HepG2 (cell line): Measurements from ENCODE around the gene EOGT. TPM values are rescaled to one million over a fixed set of nuclear protein-coding genes. Genes with fewer than 3 reads are reported as not detected.

Experiments
- ATAC-seq: fragments of 200-7000 bp; cut with Tn5 transposase; 3 replicates; pipeline ENCODE4 v1.9.1; 2020; ENCODE audit warnings: mild to moderate bottlenecking, moderate library complexity
- BruUV-seq: library from RNA; stranded (reverse); fragments of 400-500 nt; replicated peaks from 2 replicates; lab custom pipeline; 2021; lab: Mats Ljungman, UMichigan
- CTCF ChIA-PET: fragments of 300-600 bp; formaldehyde crosslinking; extraction: SDS; loops from one replicate; lab custom pipeline; 2021; ENCODE audit warnings: low total read pairs, inconsistent platforms, low intra/inter-chr PET ratio; lab: Yijun Ruan, JAX
- POLR2A ChIA-PET: fragments of 350-600 bp; sonication (Branson Sonifier 250); formaldehyde crosslinking; loops from one replicate; lab custom pipeline; 2020; ENCODE audit warnings: antibody characterized with exemption, inconsistent platforms; lab: Yijun Ruan, JAX
- DNase-seq: peaks from one replicate; pipeline ENCODE4 v3.0.0-alpha.2; 2015; ENCODE audit warnings: low spot score
- FAIRE-seq: peaks from 3 replicates; lab custom pipeline; 2011; peaks lifted over from hg19 to GRCh38; lab: Jason Lieb, UNC
- H2AFZ ChIP-seq: one replicate; pipeline ENCODE4 v1.6.1; 2011; ENCODE audit warnings: low read length, inconsistent platforms
- H3K27ac ChIP-seq: fragments of 300-600 bp; 3 replicates; pipeline ENCODE4 v1.8.0; 2011; ENCODE audit warnings: mixed run types, mild to moderate bottlenecking, mixed read lengths, low read length, inconsistent platforms; ENCODE audit not compliant: insufficient read depth; ENCODE audit errors: extremely low read length
- H3K27me3 ChIP-seq, 2 experiments: fragments of 200-600 bp in 1 of 2; 2 replicates in 1 of 2; 3 replicates in 1 of 2; pipeline versions ENCODE4 v1.6.0 to v1.8.0; 2011; ENCODE audit warnings: low read length in 2 of 2, mild to moderate bottlenecking in 2 of 2, moderate library complexity in 2 of 2, inconsistent platforms in 1 of 2; ENCODE audit not compliant: insufficient read depth in 2 of 2, control insufficient read depth in 1 of 2
- H3K36me3 ChIP-seq, 2 experiments: fragments of 200-600 bp in 1 of 2; replicated peaks in 1 of 2; 2 replicates in 1 of 2; 3 replicates in 1 of 2; pipeline versions ENCODE4 v1.5.1 to v1.8.0; 2011; ENCODE audit warnings: low read length in 2 of 2, inconsistent platforms in 1 of 2; ENCODE audit not compliant: insufficient read depth in 2 of 2, control insufficient read depth in 1 of 2
- H3K4me1 ChIP-seq: 2 replicates; pipeline ENCODE4 v1.5.1; 2012; ENCODE audit warnings: low read length, inconsistent platforms; ENCODE audit not compliant: insufficient read depth
- H3K4me2 ChIP-seq: 2 replicates; pipeline ENCODE4 v1.6.0; 2011; ENCODE audit warnings: low read depth, low read length, inconsistent platforms
- H3K4me3 ChIP-seq, 3 experiments: fragments of 200-600 bp in 1 of 3; sonication (generic), shearing (Covaris generic) in 1 of 3; replicated peaks in 1 of 3; 2 replicates each; pipeline ENCODE4 v1.5.1; 2011 to 2016; ENCODE audit warnings: low read length in 3 of 3, inconsistent platforms in 2 of 3, low read depth in 2 of 3, mild to moderate bottlenecking in 2 of 3, control low read depth in 1 of 3, mixed read lengths in 1 of 3; ENCODE audit not compliant: insufficient read depth in 1 of 3
- H3K79me2 ChIP-seq: one replicate; pipeline ENCODE4 v1.6.1; 2011; ENCODE audit warnings: low read length, inconsistent platforms; ENCODE audit not compliant: insufficient read depth
- H3K9ac ChIP-seq: 2 replicates; pipeline ENCODE4 v1.6.0; 2011; ENCODE audit warnings: mild to moderate bottlenecking, low read depth, low read length, inconsistent platforms; ENCODE audit not compliant: insufficient read depth
- H3K9me3 ChIP-seq: 2 replicates; pipeline ENCODE4 v1.5.1; 2012; ENCODE audit warnings: mild to moderate bottlenecking, low read length
- H4K20me1 ChIP-seq: 2 replicates; pipeline ENCODE4 v1.6.0; 2011; ENCODE audit warnings: inconsistent platforms, mild to moderate bottlenecking, low read length, moderate library complexity; ENCODE audit not compliant: insufficient read depth
- JUN ChIP-seq: sonication (generic); formaldehyde crosslinking; IDR thresholded peaks from 2 replicates; pipeline ENCODE4 v1.4.0; 2020; ENCODE audit warnings: mild to moderate bottlenecking, missing genetic modification reagents
- MTA3 ChIP-seq: sonication (generic); formaldehyde crosslinking; IDR thresholded peaks from 2 replicates; pipeline ENCODE4 v1.4.0; 2020; ENCODE audit warnings: missing genetic modification reagents
- PHF5A ChIP-seq: IDR thresholded peaks from one replicate; pipeline ENCODE4 v1.6.1; 2018; ENCODE audit warnings: low read depth, missing genetic modification reagents; ENCODE audit not compliant: unreplicated experiment
- RXRB ChIP-seq: IDR thresholded peaks from 2 replicates; pipeline ENCODE4 v1.6.1; 2016; ENCODE audit warnings: borderline replicate concordance, missing genetic modification reagents, missing compliant biosample characterization
- ZNF549 ChIP-seq: sonication (generic); formaldehyde crosslinking; IDR thresholded peaks from 2 replicates; pipeline ENCODE4 v1.5.0; 2020; ENCODE audit warnings: missing genetic modification reagents
- ZSCAN30 ChIP-seq: sonication (generic); formaldehyde crosslinking; IDR thresholded peaks from 2 replicates; pipeline ENCODE4 v1.5.0; 2020; ENCODE audit warnings: mild to moderate bottlenecking, missing genetic modification reagents
- WGBS: methylation state at CpG from one replicate; pipeline ENCODE4 v1.1.6; 2017; ENCODE audit warnings: low lambda C conversion rate; 5-methylcytosine and 5-hydroxymethylcytosine counted together
- in situ Hi-C: cut with HindIII; loops from 2 replicates; pipeline ENCODE4 v1.10.0; 2017; ENCODE audit warnings: low pct_unique_long_range_greater_than_20kb; ENCODE audit not compliant: extremely low pct_ligation_motif_present
- intact Hi-C: fragments of 100-400 bp; cut with micrococcal nuclease; formaldehyde crosslinking; loops from one replicate; pipeline ENCODE4 v1.10.0; 2022; ENCODE audit not compliant: unreplicated experiment
- polyA plus RNA-seq, 8 experiments: library from polyadenylated mRNA; depleted of rRNA in 3 of 8; stranded (reverse) in 7 of 8; unstranded in 1 of 8; fragments of >200 nt; fragmentation: Illumina TruSeq in 4 of 8; extraction: Trizol in 4 of 8; gene quantifications; 2 replicates each; pipeline versions ENCODE4 v1.2.1 to v1.2.3, GENCODE V29; 2011 to 2016; ENCODE audit warnings: low read depth in 4 of 8, missing spikeins in 1 of 8, mixed read lengths in 1 of 8; ENCODE audit not compliant: insufficient read depth in 1 of 8
- total RNA-seq, 5 experiments: library from RNA; depleted of rRNA; stranded (reverse); fragments of >200 nt; fragmentation: Illumina TruSeq; extraction: Trizol; gene quantifications; 2 replicates each; pipeline ENCODE4 v1.2.3, GENCODE V29; 2016; ENCODE audit warnings: low read depth in 1 of 5

EOGT gene
- total and polyA plus RNA-seq, 2 of the 13 experiments (the other 11 are each of a cell fraction or from before 2014, with no cell fraction given), result 4.5 to 18.6 TPM

- peaks cover 9 to 64% of the 10 kb centered on the region in 2 experiments for H3K36me3 ChIP-seq
- ChIA-PET POLR2A (no interaction called here), CTCF (no interaction called here)
- intact Hi-C loops, result no loop called here
- H3K4me1 ChIP-seq, result no peaks in the 10 kb centered on the region
- no TSS peak for BruUV-seq
- no peak for ATAC-seq
- WGBS, result 95% methylated on average over 9 of the region's 9 CpGs
- in situ Hi-C loops, result no loop called here
- H4K20me1 ChIP-seq, result no peaks in the 10 kb centered on the region
- DNase-seq, result no peak
- no peak overlapping the region for H3K27ac ChIP-seq
- no peaks in the 10 kb centered on the region for H3K9me3 ChIP-seq
- no peak for TF ChIP-seq ZNF549 (CRISPR knock-in tag)
- no peak for TF ChIP-seq MTA3 (CRISPR knock-in tag)
- TF ChIP-seq JUN (CRISPR knock-in tag), result no peak
- H3K4me2 ChIP-seq, result no peak overlapping the region
- FAIRE-seq, result no peak
- H3K79me2 ChIP-seq, result no peaks in the 10 kb centered on the region
- H3K9ac ChIP-seq, result no peak overlapping the region
- H3K27me3 ChIP-seq, result no peaks in the 10 kb centered on the region
- no peak overlapping the region for H3K4me3 ChIP-seq
- H2AFZ ChIP-seq, result no peak overlapping the region
Observed at GRCh38 chr3:69032737-69033136, 19.3 kb upstream of the EOGT start.

- no peaks in the 10 kb centered on the region for H3K27me3 ChIP-seq
- no peaks in the 10 kb centered on the region for H3K4me1 ChIP-seq
- H3K4me2 ChIP-seq, result no peak overlapping the region
- H3K4me3 ChIP-seq, result no peak overlapping the region
- no peak for ATAC-seq
- no peak overlapping the region for H3K27ac ChIP-seq
- WGBS, result 98% methylated on average over 2 of the region's 2 CpGs
- in situ Hi-C loops, result no loop called here
- H3K9ac ChIP-seq, result no peak overlapping the region
- H3K9me3 ChIP-seq, result no peaks in the 10 kb centered on the region
- POLR2A ChIA-PET, result no interaction called here
- no peak for TF ChIP-seq RXRB (CRISPR knock-in tag)
- no peak for TF ChIP-seq PHF5A (CRISPR knock-in tag)
- no peak for TF ChIP-seq ZSCAN30 (CRISPR knock-in tag)
- no peaks in the 10 kb centered on the region for H3K79me2 ChIP-seq
- peaks cover 9 to 67% of the 10 kb centered on the region in 2 experiments for H3K36me3 ChIP-seq
- intact Hi-C loops, result no loop called here
- DNase-seq, result no peak
- H4K20me1 ChIP-seq, result no peaks in the 10 kb centered on the region
- H2AFZ ChIP-seq, result no peak overlapping the region
- BruUV-seq, result no TSS peak
- no peak for FAIRE-seq
- CTCF ChIA-PET, result no interaction called here
Observed at GRCh38 chr3:69032142-69032541, 18.7 kb upstream of the EOGT start.
